ENCODE measurements around the gene TMEM255B.
"Not testable (repeated sequence)": the region's sequence is repeated elsewhere in the genome, so short reads cannot be mapped to it uniquely, and the experiment has no call there.

The TMEM255B gene

DNA sequence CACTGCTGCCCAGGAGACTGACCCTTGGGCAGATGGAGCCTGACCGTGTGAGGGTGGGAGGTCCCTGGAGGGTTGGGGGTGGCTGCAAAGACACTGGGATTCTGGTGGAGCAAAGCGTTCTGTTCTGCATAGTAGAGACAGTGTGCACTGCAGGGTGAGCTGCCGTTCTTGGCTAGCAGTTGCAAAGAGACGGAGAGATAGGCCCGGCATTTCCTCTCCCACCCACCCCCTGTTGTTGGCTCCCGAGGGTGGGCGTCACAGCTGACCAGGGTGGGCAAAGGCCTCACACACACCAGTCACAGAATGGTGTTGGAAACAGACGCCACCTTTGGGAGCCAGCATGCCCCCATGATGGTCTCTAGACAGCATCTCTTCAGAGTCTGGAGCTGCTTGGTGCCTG lies 11.4 kb downstream of the TMEM255B start:
- DNase-seq: no peak

DNA sequence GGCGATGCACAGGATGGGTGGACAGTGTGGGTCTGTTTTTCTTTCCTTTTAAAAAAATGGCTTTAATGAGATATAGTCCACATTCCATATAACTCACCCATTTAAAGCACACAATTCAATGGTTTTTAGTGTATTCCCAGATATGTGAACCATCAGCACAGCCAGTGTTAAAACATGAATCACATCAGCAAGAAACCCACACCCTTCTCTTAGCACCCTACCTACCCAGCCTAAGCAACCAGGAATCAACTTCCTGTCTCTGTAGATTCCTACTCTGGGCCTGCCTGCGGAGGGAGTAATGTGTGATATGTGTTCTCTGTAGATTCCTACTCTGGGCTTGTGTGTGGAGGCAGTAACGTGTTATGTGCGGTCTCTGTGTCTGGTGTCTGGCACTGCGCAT lies 11.9 kb downstream of the TMEM255B start:
- DNase-seq: no peak

DNA sequence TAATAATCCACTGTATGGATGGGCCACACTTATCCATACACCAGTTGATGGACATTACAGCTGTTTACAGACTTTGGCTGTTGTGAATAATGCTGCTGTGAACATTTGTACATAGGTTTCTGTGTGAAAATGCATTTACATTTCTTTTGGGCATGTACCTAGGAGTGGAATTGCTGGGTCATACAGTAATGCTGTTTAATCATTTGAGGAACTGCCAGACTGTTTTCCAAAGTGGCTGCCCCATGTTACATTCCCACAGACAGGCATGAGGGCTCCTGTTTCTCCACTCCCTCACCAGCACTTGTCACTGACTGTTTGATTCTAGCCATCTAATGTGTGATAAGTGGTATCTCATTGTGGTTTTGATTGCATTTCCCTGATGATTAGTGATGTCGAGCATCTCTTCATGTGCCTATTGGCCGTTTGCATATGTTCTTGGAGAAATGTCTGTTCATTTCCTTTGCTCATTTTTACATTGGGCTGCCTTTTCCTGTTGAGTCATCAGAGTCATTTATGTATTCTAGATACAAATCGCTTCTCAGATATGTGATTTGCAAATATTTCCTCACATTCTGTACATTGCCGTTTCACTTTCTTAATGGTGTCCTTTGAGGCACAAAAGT lies 12.8 kb downstream of the TMEM255B start:
- DNase-seq: peak; percentile 66

DNA sequence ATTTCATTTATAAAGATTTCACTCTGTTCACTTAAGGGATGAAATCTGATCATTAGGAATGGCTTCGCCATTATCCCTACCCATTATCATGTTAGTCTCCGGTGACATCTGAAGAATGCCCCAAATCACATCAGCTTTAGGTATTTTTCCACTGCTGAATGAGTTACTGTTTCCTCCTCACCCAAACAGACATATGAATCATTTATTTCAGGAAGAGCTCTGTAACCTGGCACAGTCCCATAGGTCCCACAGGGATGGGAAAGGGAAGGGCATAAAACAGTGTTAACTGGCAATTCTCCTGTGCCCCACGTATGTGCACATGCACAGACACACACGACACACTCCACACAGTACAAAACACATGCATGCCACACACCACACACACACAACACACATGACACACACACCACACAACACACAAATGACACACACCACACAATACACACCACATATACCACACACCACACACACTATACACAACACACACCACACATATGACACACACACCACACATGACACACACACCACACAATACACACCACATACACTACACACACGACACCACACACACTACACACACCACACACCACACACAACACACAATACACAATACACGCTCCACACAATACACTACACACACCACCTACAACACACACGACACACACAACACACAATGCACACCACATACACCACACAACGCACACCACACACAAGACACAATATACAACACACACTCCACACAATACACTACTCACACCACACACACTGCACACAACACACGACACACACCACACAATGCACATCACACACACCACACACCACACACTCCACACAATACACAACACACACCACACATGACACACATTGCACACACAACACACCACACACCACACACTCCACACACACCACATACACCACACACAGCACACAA lies 15.4 kb downstream of the TMEM255B start:
- DNase-seq: no peak

DNA sequence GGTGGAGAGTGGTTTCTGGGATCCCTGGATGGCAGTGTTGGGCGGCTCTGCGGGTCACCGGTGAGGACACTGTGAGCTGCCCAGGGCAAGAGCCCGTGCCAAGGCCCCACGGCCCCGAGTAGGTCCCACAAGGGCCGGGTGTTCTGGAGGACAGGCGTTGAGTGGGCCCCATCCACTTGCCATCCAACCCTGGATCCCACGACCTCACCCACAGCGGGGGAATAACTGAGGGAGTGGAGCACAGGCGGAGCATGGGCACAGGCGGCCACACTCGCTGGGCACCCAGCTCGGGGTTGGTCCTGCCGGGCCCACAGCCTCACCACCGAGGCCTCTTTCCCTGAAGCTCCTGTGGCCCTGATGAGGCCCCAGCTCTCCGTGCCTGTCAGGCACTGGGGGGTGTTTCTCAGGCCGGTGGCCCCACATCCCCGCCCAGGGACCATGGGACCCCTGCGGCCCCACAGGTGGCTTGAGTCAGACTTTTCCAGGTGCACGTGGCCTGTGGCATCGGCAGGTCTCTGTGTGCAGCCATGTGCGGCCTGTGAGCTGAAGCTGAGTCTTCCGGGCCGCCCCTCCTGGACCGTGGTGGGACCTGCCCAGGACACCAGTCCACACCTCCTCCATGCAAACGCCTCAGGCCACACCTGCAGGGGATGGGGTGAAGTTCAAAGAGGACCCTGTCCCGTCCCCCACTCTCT lies 16.6 kb downstream of the TMEM255B start:
- no peak for DNase-seq

DNA sequence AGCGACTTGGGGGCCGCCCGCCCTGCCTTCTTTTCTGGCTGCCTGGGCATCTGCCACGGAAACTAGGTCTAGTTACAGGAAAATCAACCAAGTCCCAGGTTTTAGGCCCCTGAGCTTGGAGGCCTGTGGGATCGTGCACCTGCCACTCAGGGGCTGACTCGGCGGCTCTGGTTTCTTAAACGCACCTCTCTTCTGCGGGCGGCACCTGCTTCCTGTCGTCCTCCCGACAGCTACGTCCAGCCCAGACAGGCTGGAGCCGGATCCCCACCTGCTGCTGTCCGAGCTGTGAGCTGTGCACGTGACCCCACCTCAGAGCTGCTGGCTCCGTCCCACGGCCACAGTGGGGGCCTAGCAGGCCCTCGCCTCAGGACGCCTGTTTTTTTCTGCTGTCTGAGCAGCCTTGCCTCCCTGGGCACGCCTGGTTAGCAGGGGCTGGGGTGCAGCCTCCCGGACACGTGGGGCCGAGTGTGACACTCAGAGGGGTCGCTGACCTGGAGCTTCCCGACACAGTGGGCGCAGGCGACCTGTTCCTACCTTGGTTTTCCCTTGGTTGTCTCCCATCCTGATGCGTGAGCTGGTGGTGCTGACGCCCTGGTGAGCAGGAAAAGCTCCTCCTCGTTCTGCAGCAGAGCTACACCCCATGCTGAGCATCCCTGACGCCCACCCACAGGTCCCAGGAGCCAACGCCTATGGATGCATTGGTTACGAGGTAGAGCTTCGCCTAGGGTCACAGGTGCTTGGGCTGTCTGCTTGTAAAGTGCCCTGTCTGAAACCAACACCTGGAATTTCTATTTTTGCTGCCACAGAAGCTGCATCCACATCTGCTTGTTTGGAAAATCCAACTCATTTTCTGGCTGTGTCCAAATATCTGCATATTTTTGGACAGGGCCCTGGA lies 17.5 kb downstream of the TMEM255B start:
- DNase-seq: no peak

DNA sequence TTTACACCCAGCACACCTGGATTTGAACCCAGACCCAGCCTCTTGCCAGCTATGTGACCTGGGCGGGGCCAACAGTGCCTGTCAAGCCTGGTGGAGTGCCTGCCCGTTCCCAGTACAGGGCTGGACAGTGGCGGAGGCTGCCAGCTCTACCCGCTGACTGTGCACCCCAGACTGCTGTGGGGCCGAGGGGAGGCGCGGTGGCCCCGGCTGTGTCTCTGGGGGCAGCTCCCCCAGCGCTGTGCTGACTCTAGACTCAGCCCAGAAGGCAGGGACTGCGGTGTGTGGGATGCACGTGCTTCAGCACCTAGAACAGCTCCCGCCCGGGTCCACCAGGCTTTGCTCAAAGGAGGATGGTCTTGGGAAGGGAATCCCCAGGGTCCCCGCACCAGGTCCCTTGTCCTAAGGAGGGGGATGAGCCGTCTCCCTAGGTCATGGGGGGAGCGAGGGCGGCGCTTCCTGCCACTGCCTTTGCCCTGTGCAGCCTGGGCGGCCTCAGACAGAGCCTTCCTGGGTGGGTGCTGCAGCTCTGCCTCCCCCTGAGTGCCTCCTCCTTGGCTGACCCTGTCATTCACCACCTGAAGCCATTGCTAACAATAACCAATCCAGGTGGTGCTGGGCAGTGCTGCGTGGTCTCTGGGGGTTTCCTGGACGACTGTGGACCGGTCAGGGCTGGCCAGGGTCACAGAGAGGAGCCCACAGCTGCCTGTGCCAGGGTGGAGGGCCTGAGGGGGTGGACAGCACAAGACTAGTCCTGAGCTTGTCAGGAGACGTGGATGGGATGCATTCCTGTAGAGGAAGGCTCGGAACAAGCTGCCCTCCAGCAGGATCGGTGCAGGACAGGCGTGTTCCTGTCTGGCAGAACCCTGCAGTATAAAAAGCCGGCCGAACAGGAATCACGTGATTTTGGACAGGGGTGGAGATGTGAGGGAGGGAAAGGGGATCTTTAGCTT lies 18.6 kb downstream of the TMEM255B start:
- DNase-seq: peak; percentile 66

DNA sequence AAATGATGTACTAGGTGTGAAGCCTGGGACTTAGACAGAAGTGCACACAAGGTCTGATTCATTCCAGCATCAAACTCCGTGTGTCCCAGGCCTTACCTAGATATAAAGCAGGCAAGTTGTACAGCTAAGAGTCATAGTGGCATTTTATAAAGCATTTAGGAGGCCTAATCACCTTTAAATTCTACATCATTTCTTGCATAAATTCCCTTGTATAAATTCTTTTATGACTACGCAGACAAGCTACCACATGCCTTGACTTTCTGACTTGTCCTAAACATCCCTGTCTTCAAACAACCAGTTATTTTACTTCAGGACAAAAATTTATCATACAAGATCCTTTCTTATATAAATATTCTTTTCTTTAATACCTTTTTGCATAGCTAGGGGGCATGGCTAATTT lies 22.5 kb downstream of the TMEM255B start:
- no peak for DNase-seq

DNA sequence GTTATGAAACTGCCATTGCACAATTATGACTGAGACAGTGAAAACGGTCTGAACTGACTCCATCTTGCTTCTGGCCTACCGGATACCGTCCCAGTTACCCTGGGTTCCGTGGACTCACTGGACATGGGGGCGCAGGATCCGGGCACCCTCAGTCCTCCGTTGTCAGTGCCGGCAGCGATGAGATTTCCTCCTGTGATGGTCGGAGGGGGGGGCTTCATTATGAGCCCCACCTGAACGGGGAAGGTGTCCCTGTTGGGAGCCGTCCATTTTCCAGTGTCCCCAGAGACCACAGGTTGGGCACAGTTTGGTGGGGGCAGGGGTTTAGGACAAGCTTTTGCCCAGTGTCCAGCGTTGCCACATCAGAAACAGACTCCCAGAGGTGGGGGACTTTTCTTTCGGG lies 23.4 kb downstream of the TMEM255B start:
- no peak for DNase-seq

DNA sequence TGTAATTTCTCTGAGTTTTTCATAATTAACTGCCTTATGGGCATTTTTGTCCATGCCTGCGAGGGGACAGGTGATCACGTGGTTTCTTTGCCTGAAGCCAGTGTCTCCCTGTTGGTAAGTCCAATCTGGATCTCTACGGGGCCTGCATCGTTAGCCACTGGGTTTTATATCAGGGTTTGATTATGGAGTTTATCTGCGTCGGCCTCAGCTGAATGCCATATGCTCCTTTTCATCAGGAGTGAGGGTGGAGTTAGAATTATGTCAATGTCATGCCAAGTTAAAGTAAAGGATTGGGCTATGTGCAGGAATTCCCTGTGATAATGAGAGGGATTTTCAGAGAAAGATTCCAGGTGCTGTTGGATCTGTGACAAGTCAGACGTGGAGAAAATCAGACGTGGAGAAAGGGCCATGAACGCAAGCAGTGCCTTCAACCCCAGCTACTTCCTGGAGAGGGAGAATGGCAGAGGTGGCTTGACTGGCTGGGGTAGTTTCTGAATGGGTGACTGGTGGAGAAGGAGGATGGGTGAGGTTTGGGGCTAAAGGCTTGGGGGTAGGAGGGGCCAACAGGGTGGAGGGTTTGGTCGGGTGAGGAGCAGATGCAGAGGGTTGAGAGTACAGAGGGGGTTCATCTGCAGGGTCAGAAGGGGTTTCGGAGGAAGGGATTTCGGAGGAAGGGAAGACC lies 24.3 kb downstream of the TMEM255B start:
- no peak for DNase-seq

DNA sequence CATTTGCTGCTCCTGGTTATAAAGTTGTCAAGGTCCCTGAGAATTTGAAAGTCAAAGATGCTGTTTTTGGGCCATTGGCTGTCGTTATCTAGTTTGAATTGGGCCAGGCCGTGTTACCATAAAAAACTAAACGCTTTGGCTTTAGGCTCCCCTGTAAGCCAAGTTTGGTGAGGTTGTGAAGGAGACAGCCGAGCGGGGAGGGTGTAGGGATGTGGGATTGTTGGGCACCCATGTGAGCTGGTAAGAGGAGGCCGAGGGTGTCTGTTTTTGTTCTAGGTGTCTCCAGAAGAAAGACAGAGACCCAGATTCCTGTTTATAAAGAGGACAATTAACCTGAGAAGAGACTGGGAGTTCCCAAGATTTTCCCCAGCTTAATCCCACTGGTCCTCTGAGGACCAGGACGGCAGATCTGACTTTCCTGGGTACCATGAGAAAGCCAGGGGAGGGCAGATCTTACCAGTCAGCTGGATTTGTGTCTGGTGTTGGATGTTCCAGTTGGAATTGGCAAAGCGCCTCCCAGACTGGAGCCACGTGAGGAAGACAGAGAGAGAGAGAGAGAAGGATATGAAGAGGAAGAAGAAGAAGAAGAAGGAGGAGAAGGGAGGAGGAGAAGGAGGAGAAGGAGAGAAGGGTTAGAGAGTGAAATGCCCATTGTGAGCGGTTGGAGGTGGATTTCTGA lies 25.1 kb downstream of the TMEM255B start:
- no peak for DNase-seq

DNA sequence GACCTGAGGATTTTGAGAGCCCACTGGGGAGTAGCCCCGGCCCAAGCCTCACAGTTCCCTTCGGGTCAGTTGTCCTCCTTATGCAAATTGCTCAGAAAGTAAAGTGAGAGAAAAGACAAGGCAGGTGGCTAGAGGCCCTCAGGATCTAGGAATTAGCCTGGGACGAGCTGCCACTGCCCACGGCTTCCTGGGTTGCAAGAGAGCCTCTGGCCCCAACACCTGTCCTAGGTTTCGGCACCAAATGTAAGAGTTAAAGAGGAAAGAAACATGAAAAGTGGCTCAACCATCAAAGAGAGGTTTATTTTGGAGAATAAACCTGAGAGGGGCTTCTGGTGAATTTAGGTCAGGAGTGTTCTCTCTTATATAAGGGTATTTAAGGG lies 25.6 kb downstream of the TMEM255B start:
- no peak for DNase-seq

DNA sequence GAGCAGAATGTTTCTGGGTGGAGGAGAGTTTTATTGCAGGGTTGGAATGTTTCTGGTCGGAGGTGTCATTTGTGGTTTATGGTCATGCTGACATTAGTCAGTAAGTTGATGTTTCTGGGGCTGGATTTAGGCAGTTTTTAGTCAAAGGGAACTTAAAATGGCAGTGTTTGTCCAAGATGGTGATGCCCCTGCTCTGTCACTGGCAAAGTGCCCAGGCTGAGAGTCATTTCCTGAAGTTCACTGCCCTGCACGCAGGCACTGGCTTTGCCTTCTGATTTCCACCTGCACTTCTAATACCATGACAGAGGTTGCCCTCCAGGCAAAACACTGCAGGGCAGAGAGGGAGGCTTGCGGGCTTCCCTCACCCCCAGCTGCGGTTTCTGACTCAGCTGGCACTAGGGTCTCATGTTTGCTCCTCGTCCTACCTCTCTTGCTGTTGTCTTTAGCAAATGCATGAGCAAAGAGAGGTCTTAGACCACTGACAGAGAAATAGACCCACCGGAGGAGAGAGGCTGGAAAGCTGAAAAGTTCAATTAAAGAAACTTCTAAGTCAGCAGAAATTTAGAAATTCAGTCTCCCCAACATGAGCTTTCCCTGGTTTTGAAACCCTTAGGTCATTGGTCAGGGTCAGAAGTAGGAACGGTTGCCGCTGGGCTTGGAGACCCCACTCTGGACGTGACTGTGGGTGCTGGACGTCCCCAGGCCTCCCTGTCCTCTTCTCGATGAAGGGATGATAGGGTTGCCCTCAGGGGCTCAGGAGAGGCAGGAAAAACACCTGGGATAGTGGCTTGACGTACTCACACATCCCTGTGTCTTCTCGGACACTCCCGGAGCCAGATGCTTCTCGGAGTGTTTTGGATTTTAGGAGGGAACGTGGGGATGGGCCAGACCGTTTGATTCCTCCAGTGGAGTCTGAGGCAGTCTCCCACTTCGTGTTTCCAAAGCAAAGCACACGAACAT lies 26.3 kb downstream of the TMEM255B start:
- no peak for DNase-seq

DNA sequence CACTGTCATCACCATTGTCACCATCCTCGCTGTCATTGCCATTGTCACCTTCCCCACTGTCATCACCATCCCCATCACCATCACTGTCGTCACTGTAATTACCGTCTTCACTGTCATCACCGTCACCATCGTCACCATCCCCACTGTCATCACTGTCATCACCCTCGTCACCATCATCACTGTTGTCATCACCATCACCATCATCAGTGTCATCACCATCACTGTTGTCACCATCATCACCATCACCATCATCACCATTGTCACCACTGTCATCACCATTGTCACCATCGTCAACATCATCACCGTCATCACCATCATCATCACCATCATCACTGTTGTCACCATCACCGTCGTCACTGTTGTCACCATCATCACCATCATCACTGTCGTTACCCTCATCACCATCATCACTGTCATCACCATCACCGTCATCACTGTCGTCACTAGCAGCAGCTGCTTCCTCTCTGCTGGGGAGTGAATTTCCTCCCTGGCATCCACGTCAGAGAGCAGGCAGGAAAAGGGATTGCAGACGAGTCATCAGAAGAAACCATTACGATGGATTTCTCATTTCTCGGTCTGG lies 27.3 kb downstream of the TMEM255B start:
- no peak for DNase-seq

DNA sequence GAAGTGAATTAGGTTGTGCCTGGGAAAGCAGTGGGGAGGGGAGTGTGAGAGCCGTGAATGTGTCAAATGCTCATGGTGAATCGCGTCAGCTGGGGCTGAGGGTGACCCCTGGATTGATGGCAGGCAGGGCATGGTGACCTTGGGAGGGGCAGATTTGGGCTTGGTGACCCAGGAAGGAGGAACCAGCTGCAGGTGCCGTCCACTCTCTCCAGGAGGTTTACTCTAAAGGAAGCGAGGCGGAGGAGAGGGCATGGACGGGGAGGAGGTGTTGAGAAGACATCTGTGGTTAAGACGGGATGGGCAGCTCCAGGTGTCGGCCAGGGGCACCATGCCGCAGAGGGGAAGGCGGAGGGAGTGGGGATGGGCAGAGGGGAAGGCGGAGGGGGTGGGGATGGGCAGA lies 28.7 kb downstream of the TMEM255B start:
- no peak for DNase-seq

DNA sequence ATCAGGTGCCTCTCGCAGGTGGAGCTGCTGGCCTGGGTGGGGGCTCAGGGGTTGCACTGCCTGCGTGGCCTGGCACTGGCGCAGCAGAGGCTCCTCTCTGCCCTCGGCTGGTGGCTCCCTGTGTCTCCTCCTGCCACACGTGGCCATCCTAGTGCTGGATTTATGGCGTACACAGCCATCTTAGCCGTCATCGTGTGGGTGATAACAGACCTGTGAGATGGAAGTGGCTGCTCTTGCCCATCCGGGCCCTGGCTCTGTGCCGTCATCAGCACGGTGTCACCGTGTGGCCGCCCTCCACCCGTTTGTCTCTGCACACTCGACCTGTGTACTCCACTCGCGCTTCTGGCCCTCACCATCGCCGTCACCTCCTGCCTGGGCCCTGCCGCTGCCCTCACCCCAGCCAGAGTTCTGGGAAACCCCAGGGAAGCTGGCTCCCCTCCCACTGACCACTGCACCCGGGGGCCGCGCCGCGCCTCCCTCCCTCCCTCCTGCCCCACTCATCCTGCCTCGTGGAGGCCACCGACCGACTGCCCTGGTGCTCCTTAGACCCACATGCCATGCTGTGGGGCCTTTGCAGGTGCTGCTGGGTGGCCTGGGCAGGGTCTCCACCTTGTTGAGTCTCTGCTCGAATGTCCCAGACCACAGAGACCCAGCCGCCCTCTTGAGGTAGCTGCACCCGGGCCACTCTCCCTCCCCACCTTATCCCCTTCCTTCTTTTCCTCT lies 29.5 kb downstream of the TMEM255B start:
- DNase-seq: no peak

DNA sequence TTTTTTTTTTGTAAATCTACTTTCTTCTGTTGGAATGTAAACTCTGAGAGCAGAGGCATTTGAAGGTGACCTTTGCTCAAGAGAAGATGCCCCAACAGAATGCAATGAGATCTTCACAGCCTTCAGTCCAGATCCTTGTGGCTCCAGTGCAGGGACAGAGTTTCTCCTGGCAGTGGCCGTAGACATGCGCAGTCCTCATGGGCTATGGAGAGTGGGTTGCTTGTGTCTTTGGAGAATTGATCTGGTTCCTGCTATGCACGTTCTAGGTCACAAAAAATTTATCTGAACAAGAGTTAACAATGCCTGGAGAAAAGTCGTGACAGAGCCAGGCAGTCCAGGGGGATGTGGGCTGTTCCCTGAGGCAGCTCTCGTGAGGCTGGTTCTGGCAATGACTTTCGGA lies 30.1 kb downstream of the TMEM255B start:
- no peak for DNase-seq

DNA sequence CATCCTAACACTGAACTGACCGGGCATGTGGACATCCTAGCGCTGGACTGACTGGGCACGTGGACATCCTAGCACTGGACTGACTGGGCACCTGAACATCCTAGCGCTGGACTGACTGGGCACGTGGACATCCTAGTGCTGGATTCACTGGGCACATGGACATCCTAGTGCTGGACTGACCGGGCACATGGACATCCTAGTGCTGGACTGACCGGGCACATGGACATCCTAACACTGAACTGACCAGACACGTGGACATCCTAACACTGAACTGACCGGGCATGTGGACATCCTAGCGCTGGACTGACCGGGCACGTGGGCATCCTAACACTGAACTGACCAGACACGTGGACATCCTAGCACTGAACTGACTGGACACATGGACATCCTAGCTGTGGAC lies 30.9 kb downstream of the TMEM255B start:
- DNase-seq: not testable (repeated sequence)
